IMR-90 (cell line): ENCODE results near the gene KCNH5. TPM values are rescaled to one million over a fixed set of nuclear protein-coding genes. Genes with fewer than 3 reads are reported as not detected.

Source experiments
- ATAC-seq: fragments of 200-7000 bp; cut with Tn5 transposase; 2 replicates; pipeline ENCODE4 v1.9.1; 2020; ENCODE audit warnings: low read depth, mild to moderate bottlenecking, moderate library complexity
- BruUV-seq: library from RNA; stranded (reverse); fragments of 400-500 nt; replicated peaks from 2 replicates; lab custom pipeline; 2021; lab: Mats Ljungman, UMichigan
- CTCF ChIA-PET: fragments of 300-600 bp; formaldehyde crosslinking; extraction: SDS; loops from one replicate; lab custom pipeline; 2021; ENCODE audit warnings: antibody characterized with exemption; lab: Yijun Ruan, JAX
- POLR2A ChIA-PET: fragments of 300-600 bp; sonication (Branson Sonifier 250); formaldehyde crosslinking; loops from one replicate; lab custom pipeline; 2022; ENCODE audit warnings: antibody characterized with exemption; ENCODE audit not compliant: unreplicated experiment; lab: Charles Lee
- DNase-seq: peaks from one replicate; pipeline ENCODE4 v3.0.0; 2013
- H2AFZ ChIP-seq: replicated peaks from 2 replicates; pipeline ENCODE3; 2013; ENCODE audit warnings: low read length, mild to moderate bottlenecking; ENCODE audit not compliant: poor library complexity
- H2AK5ac ChIP-seq: 2 replicates; pipeline ENCODE4 v1.6.1; 2013; ENCODE audit warnings: low read depth, low read length, inconsistent platforms
- H2AK9ac ChIP-seq: replicated peaks from 2 replicates; pipeline ENCODE3; 2013; ENCODE audit warnings: mild to moderate bottlenecking, low read depth, low read length, moderate library complexity; ENCODE audit not compliant: poor library complexity
- H2BK120ac ChIP-seq: 2 replicates; pipeline ENCODE4 v1.6.1; 2013; ENCODE audit warnings: low read depth, low read length, inconsistent platforms
- H2BK15ac ChIP-seq: 3 replicates; pipeline ENCODE4 v1.6.1; 2013; ENCODE audit warnings: low read depth, low read length, inconsistent platforms
- H2BK20ac ChIP-seq: 2 replicates; pipeline ENCODE4 v1.6.1; 2013; ENCODE audit warnings: low read depth, mild to moderate bottlenecking, inconsistent platforms, low read length, moderate library complexity
- H2BK5ac ChIP-seq: 2 replicates; pipeline ENCODE4 v1.6.1; 2013; ENCODE audit warnings: mild to moderate bottlenecking, low read depth, low read length, inconsistent platforms; ENCODE audit not compliant: poor library complexity, severe bottlenecking
- H3K14ac ChIP-seq: replicated peaks from 2 replicates; pipeline ENCODE4 v1.6.1; 2013; ENCODE audit warnings: low read depth, low read length, inconsistent platforms
- H3K18ac ChIP-seq: 2 replicates; pipeline ENCODE4 v1.6.1; 2013; ENCODE audit warnings: low read depth, low read length, control low read depth
- H3K23ac ChIP-seq: 2 replicates; pipeline ENCODE4 v1.6.1; 2013; ENCODE audit warnings: low read depth, low read length, inconsistent platforms
- H3K27ac ChIP-seq: 2 replicates; pipeline ENCODE4 v1.5.1; 2013; ENCODE audit warnings: mild to moderate bottlenecking, control low read depth, low read length; ENCODE audit not compliant: insufficient read depth
- H3K27me3 ChIP-seq: 2 replicates; pipeline ENCODE4 v1.6.1; 2013; ENCODE audit warnings: low read length; ENCODE audit not compliant: control insufficient read depth, insufficient read depth
- H3K36me3 ChIP-seq: 2 replicates; pipeline ENCODE4 v1.6.1; 2013; ENCODE audit warnings: low read length, mixed read lengths; ENCODE audit not compliant: control insufficient read depth, insufficient read depth
- H3K4ac ChIP-seq: 2 replicates; pipeline ENCODE4 v1.6.1; 2013; ENCODE audit warnings: low read depth, low read length, inconsistent platforms
- H3K4me1 ChIP-seq: 2 replicates; pipeline ENCODE4 v1.6.1; 2013; ENCODE audit warnings: low read length, mixed read lengths; ENCODE audit not compliant: control insufficient read depth, insufficient read depth
- H3K4me2 ChIP-seq: 2 replicates; pipeline ENCODE4 v1.6.1; 2013; ENCODE audit warnings: low read depth, mild to moderate bottlenecking, control low read depth, low read length, moderate library complexity
- H3K4me3 ChIP-seq: 2 replicates; pipeline ENCODE4 v1.5.1; 2013; ENCODE audit warnings: low read depth, mild to moderate bottlenecking, control low read depth, low read length, moderate library complexity; ENCODE audit not compliant: insufficient read depth
- H3K56ac ChIP-seq: 2 replicates; pipeline ENCODE4 v1.6.1; 2013; ENCODE audit warnings: low read length, inconsistent platforms; ENCODE audit not compliant: insufficient read depth; ENCODE audit errors: extremely low read depth
- H3K79me1 ChIP-seq, 2 experiments: 2 replicates each; pipeline ENCODE4 v1.6.1; 2013; ENCODE audit warnings: low read length in 2 of 2, inconsistent platforms in 1 of 2, low read depth in 1 of 2
- H3K9ac ChIP-seq: 2 replicates; pipeline ENCODE4 v1.6.1; 2013; ENCODE audit warnings: low read depth, low read length, control low read depth
- H3K9me1 ChIP-seq: 2 replicates; pipeline ENCODE4 v1.6.1; 2013; ENCODE audit warnings: low read length, inconsistent platforms; ENCODE audit not compliant: insufficient read depth
- H3K9me3 ChIP-seq: 2 replicates; pipeline ENCODE4 v1.6.1; 2013; ENCODE audit warnings: low read length; ENCODE audit not compliant: control insufficient read depth, insufficient read depth
- H4K20me1 ChIP-seq: 2 replicates; pipeline ENCODE4 v1.6.1; 2013; ENCODE audit warnings: low read length, inconsistent platforms; ENCODE audit not compliant: insufficient read depth
- H4K5ac ChIP-seq: 2 replicates; pipeline ENCODE4 v1.6.1; 2013; ENCODE audit warnings: mild to moderate bottlenecking, low read depth, low read length, control low read depth
- H4K8ac ChIP-seq, 2 experiments: 2 replicates each; pipeline ENCODE4 v1.6.1; 2013; ENCODE audit warnings: low read depth in 2 of 2, low read length in 2 of 2, control low read depth in 1 of 2, inconsistent platforms in 1 of 2
- H4K91ac ChIP-seq: 2 replicates; pipeline ENCODE4 v1.6.1; 2013; ENCODE audit warnings: low read depth, low read length, inconsistent platforms; ENCODE audit not compliant: insufficient read depth
- BHLHE40 ChIP-seq: fragments of 150-350 bp; IDR thresholded peaks from 2 replicates; pipeline ENCODE4 v1.6.1; 2016; ENCODE audit warnings: mild to moderate bottlenecking, low read depth, low read length
- CEBPB ChIP-seq: IDR thresholded peaks from 2 replicates; pipeline ENCODE4 v1.6.1; 2012; ENCODE audit warnings: low read depth, low read length, improper control_type of control experiment
- CTCF ChIP-seq: conservative IDR thresholded peaks from 2 replicates; pipeline ENCODE4 v1.5.1; 2012; ENCODE audit warnings: mild to moderate bottlenecking, low read depth, low read length, improper control_type of control experiment
- MAFK ChIP-seq: IDR thresholded peaks from 2 replicates; pipeline ENCODE4 v1.6.1; 2012; ENCODE audit warnings: low read depth, low read length, improper control_type of control experiment
- MAZ ChIP-seq: IDR thresholded peaks from 2 replicates; pipeline ENCODE4 v1.6.1; 2012; ENCODE audit warnings: low read depth, mild to moderate bottlenecking, low read length, improper control_type of control experiment, moderate library complexity, borderline replicate concordance
- POLR2A ChIP-seq: IDR thresholded peaks from 2 replicates; pipeline ENCODE4 v1.6.1; 2012; ENCODE audit warnings: mild to moderate bottlenecking, low read depth, low read length
- RAD21 ChIP-seq: IDR thresholded peaks from 2 replicates; pipeline ENCODE4 v1.6.1; 2012; ENCODE audit warnings: low read length, improper control_type of control experiment
- RFX5 ChIP-seq: IDR thresholded peaks from 2 replicates; pipeline ENCODE4 v1.8.0; 2012; ENCODE audit warnings: low read depth, mild to moderate bottlenecking, low read length, moderate library complexity
- SMC3 ChIP-seq: fragments of 150-350 bp; IDR thresholded peaks from 2 replicates; pipeline ENCODE4 v1.6.1; 2016; ENCODE audit warnings: low read depth, mild to moderate bottlenecking, antibody characterized with exemption, low read length, moderate library complexity
- USF2 ChIP-seq: fragments of 150-350 bp; IDR thresholded peaks from 2 replicates; pipeline ENCODE4 v1.6.1; 2017; ENCODE audit warnings: mild to moderate bottlenecking, antibody characterized with exemption, low read length, low read depth
- WGBS, 2 experiments: methylation state at CpG; one replicate each; pipeline versions ENCODE4 v1.1.5 to v1.1.7; 2013; ENCODE audit warnings: missing lambda C conversion rate in 2 of 2; ENCODE audit not compliant: insufficient read length in 1 of 2; ENCODE audit errors: extremely low coverage in 2 of 2; 5-methylcytosine and 5-hydroxymethylcytosine counted together
- dilution Hi-C: fragments of 300-500 bp; cut with HindIII; formaldehyde crosslinking; loops from one replicate; pipeline ENCODE4 v1.14.3; 2018; ENCODE audit warnings: low sequenced_read_pairs; ENCODE audit not compliant: unreplicated experiment
- in situ Hi-C: fragments of 300-500 bp; cut with MboI; formaldehyde crosslinking; loops from 3 replicates; pipeline ENCODE4 v1.14.3; 2019; ENCODE audit warnings: low sequenced_read_pairs, inconsistent platforms, mixed read lengths
- intact Hi-C: fragments of 100-400 bp; cut with micrococcal nuclease; formaldehyde crosslinking; loops from 2 replicates; pipeline ENCODE4 v1.10.0; 2022
- polyA plus RNA-seq, 3 experiments: library from polyadenylated mRNA; depleted of rRNA; stranded (reverse); fragments of >200 nt; gene quantifications; 2 replicates each; pipeline ENCODE4 v1.2.3, GENCODE V29; 2012; ENCODE audit warnings: low replicate concordance in 1 of 3
- total RNA-seq: library from RNA; depleted of rRNA; stranded (reverse); fragments of >200 nt; gene quantifications from 2 replicates; pipeline ENCODE4 v1.2.3, GENCODE V29; 2012

KCNH5 gene
- total and polyA plus RNA-seq, 2 of the 4 experiments (the other 2 are of a cell fraction) = under 0.01 to 0.03 TPM

GRCh38 chr14:62988967-62989366 lies 56.3 kb downstream of the KCNH5 start:
- in situ Hi-C loops = no loop called here
- peak; percentile 28 for DNase-seq

More at GRCh38 chr14:62988967-62989366, 56.3 kb downstream of the KCNH5 start:
- POLR2A ChIA-PET = no interaction called here
- TF ChIP-seq RAD21 = no peak
- no peak for TF ChIP-seq POLR2A
- no peak for TF ChIP-seq USF2
- TF ChIP-seq MAFK = no peak
- no peak for TF ChIP-seq RFX5
- no peak for TF ChIP-seq CEBPB
- no peak for TF ChIP-seq MAZ
- no peak for TF ChIP-seq SMC3
- no peak for TF ChIP-seq BHLHE40
- TF ChIP-seq CTCF = no peak
- no TSS peak for BruUV-seq
- H3K4ac ChIP-seq = no peak overlapping the region
- H3K56ac ChIP-seq = no peak overlapping the region
- no peak overlapping the region for H2AFZ ChIP-seq
- H4K91ac ChIP-seq = no peak overlapping the region
- H3K9ac ChIP-seq = no peak overlapping the region
- no peak overlapping the region for H4K5ac ChIP-seq
- H3K27ac ChIP-seq = no peak overlapping the region
- H2AK9ac ChIP-seq = no peak overlapping the region
- H3K9me1 ChIP-seq = no peaks in the 10 kb centered on the region
- H2BK20ac ChIP-seq = no peak overlapping the region
- no peak overlapping the region for H2AK5ac ChIP-seq
- H3K4me3 ChIP-seq = no peak overlapping the region
- no peaks in the 10 kb centered on the region for H3K4me1 ChIP-seq
- no peak overlapping the region for H3K18ac ChIP-seq
- no peak overlapping the region for H2BK15ac ChIP-seq
- no peaks in the 10 kb centered on the region for H3K36me3 ChIP-seq
- WGBS, 2 experiments = 60% methylated on average over 1 of the region's 3 CpGs; no CpG with 5 or more reads in 1 of the 2 experiments
- H3K23ac ChIP-seq = no peak overlapping the region
- no peaks in the 10 kb centered on the region for H3K9me3 ChIP-seq
- H4K20me1 ChIP-seq = no peaks in the 10 kb centered on the region
- H3K4me2 ChIP-seq = no peak overlapping the region
- intact Hi-C loops = no loop called here
- dilution Hi-C loops = no loop called here
- peak; percentile 35; the same call in 1 of the 2 replicates for ATAC-seq
- H3K14ac ChIP-seq = no peak overlapping the region
- no peaks in the 10 kb centered on the region for H3K79me1 ChIP-seq
- peak overlapping the region; percentile 13 for H2BK5ac ChIP-seq
- H4K8ac ChIP-seq = no peak overlapping the region
- no peaks in the 10 kb centered on the region for H3K27me3 ChIP-seq
- H2BK120ac ChIP-seq = no peak overlapping the region
- CTCF ChIA-PET = no interaction called here
